ENCODE measurements around the gene FGFR2.

The FGFR2 gene

GRCh38 chr10:121452581-121452980 is 145.7 kb downstream of the FGFR2 start:
- no peak for DNase-seq (ENCODE audit: low read depth in 2 of 2)

DNA sequence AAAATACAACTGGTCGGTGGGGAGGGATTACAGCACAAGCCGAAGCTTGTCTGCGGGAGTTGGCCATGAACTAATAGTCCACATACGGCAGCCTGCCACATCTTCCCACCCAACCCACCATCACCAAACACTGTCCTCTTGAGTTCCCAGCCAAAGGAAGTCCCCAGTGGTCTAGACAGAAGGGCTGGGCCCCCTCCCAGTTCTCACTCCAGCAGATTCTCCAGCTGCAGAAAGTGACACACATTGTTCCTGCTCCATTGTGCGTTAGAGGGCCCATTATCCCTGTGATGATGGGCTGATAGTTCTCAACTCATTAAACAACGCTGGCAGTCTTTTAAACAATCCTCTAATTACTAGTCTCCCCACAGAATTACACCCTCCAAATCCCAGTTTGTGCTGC is 148.0 kb downstream of the FGFR2 start:
- no peak for DNase-seq (ENCODE audit: low read depth in 2 of 2)

DNA sequence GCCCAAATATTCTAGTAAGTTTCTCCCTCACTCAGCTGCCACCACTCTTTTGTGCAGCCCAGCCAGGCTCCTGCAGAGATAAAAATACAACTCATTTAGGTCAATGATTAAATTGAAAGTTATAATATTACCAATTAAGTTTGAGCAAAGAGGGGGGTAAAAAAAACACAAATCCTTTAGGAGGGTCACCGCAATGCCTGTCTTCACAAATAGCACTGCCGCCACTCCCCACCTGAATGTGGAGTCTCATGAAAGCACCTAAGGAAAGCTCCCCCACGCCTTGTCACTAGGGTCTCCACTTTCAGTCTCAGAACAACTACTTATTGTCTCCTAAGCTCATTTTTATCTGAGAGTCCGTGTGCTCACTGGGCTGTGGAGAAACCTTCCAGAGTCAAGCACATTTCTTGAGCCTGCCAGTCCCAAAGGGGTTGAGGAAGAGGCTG is 148.7 kb downstream of the FGFR2 start:
- no peak for DNase-seq (ENCODE audit: low read depth in 2 of 2)

DNA sequence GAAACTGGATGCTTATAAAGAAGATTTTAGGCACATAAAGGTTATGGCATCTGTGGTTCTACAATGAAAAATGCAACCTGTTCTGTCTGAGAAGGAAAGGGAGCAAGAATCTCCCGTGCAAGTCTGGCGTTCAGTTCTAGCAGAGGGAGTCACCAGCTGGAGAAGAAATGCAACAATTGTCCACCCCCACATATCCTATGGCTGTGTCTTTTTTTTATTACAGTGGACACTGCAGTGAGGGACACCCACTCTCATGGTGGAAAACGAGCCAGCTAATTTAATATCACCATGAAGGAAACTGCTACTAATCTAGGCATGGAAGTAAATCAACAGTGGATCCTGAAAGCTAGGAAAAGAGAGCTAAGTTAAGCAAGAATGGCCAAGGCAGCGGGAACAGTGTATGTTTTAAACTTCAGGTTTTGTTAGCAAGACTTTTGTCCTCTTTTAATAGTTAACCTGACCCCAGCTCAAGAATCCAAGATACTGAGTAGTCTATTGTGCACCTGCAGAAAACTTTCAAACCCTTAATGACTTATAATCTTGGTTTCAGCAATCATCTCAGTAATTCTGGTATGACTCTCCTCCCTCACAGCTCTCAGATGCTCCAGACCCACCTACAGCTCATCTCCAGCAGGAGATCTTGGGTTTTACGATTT is 149.3 kb downstream of the FGFR2 start:
- no peak for DNase-seq (ENCODE audit: low read depth in 2 of 2)

DNA sequence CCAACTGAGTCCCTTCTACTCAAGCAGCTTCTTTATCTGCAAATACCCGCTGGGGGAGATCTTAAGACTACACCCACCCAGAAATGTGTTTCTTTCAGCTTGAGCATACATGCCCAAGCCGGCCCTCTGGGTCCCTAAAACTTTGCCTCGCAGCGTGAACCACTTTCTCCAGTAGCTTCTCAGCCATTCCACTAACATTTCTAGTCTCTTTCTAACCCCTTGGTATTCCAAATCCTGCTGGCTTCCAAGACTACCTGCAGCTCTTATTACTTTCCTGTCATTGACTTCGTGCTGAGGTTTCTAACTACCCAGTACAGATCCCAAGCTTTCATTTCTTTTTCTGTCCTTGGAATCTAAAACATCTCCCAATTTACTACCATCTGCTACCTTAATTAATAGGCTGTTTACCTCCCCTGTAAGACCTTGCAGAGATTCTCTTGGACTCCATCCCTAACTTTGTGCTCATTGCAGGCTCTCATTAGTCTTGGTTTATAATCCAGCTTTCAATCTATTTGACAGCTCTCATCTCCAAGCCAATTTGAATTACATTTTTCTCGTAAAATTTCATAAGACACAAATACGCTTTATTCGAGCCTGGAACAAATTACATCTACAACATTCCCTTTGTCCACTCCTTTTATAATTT is 153.6 kb downstream of the FGFR2 start:
- no peak for DNase-seq (ENCODE audit: low read depth in 2 of 2)

DNA sequence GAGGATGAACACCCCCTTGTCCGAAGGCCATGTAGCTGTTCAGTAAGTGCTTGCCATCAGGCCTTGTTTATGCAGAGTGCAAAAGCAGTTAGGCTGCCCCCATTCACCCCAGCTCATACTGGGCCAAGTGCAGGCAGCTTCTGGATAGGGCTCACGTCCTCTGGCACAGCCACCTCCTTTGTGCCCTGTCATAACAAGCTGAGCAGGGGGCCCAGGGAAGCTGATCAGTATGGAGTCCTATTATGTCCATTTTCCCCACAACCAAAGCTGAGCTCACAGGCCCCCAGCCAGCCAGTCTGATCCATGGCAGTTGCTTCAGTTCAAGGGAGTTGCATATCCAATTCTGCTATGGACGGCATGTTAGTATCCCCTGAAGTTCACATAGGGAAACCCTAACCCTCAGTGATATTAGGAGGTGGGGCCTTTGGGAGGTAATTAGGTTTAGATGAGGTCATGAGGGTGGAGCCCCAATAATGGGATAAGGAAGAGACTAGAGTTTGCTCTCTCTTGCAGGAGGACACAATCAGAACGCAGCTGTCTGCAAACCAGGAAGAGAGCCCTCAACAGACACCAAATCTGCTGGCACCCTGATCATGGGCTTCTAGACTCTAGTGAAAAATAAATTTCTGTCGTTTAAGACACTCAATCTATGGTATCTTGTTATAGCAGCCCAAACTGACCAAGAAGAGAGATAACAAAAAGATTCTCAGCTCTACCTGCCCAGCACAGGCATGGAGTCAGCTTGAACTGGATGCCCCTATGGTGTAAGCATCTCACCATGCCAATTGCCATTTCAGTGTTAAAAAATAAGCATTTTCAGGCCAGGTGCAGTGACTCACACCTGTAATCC is 155.9 kb downstream of the FGFR2 start:
- DNase-seq (ENCODE audit: low read depth in 2 of 2): no peak

DNA sequence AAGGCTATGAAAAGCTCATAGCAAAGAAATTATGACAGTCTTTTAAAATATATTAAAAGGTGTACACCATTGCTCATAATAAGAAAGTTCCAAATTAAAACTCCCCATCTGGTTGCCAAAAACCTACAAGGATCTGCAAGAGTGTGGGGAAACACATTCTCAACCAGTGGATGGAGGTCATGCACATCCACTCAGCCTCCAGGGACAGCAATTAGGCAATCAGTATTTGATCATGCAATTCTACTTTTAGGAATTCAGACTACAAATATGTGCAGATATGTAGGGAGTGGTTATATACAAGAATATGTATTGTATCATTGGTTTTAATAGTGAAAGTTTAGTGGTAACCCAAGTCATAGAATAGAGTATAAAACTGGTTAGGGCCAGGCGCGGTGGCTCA is 157.8 kb downstream of the FGFR2 start:
- no peak for DNase-seq (ENCODE audit: low read depth in 2 of 2)

- no peak for DNase-seq (ENCODE audit: low read depth in 2 of 2)
These were observed 159.9 kb downstream of the FGFR2 start for GRCh38 chr10:121438333-121438732.

DNA sequence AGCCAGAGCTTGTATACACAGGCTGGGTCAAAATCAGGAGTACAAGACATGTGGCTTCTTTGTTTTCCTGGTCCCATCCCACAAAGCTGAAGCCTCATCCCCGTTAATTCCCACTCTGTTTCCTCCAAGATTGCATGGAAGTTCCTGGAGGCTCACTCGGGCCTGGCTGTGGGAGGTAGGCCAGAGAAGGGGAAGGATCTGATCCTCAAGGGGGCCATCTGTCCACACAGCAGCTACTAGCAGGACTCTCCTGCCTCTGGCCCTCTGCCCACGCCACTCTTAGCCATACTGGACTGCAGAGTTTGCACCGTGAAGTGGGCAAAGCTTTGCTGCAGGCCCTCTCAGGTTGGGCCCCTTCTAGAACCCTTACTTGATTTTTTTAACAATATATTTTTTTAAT is 160.6 kb downstream of the FGFR2 start:
- no peak for DNase-seq (ENCODE audit: low read depth in 2 of 2)

GRCh38 chr10:121436630-121437341 is 161.5 kb downstream of the FGFR2 start:
- DNase-seq (ENCODE audit: low read depth in 2 of 2): no peak

DNA sequence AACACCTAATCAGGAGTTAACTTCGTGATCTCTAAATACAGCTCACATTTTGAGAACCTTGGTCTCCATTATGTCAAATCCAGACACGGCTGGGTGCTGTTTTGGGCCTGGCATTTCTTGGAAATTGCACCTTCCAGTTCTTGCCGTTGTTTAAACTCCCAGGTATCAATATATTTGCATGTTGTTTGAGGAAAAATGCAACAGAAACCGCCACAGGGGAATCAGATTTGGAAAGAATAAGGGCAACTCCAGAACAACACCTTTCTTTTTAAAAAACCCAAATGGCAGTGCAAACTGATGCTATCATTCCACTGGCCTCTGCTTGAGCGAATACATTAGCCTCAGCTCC is 162.0 kb downstream of the FGFR2 start:
- no peak for DNase-seq (ENCODE audit: low read depth in 2 of 2)

DNA sequence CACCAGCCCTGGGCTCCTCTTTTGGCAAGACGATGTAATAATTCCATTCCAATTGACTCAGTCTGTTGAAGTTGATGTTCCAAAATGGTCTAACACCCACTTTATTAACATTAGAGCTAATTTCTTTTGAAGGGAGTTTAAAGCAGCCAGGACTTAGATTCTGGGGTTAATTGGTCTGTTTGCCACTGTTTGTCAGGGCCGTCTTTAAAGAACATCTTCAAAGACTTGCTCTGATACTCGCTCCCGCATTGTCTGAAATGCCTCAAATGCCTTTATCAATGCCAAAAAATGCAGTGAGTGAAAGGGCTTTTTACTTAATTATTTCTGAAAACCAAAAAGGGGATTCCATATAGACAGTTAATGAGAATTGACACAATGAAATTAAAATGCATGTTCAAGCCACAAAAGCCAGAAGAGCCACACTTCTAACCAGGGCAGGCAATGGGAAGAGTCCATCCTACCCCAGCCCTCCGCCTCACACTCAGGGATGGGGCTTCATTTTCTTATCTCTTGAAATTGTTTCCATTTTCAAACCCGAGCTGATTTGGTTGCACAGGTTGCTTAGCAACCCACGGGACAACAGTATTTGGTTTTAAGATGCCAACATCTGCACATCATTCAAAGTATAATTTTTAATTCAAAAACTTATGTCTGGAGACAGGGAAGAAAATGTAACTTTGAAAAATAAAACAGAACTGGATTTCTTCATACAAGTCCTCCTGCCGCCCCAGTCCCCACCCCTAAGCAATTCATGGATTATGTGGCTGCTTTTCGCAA is 163.0 kb downstream of the FGFR2 start:
- DNase-seq (ENCODE audit: low read depth in 2 of 2): no peak

DNA sequence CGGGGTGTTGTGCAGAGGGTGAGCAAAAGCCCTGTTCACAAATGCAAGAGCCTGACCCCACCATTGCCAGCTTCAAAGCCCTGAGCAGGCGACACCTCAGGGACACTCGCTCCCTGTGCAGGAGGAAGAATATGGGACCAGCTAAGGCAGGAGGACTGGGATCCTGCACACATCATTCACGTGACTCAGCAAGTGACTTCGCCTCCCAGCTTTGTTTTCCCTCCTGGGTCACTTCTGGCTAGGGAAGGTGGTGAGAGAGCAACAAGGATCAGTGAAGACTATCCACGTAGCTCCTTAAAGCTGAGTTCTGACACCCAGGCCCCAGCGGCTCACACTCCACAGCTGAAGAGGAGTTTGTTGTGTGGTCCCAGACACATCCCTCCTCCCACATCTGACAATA is 164.3 kb downstream of the FGFR2 start:
- no peak for DNase-seq (ENCODE audit: low read depth in 2 of 2)

DNA sequence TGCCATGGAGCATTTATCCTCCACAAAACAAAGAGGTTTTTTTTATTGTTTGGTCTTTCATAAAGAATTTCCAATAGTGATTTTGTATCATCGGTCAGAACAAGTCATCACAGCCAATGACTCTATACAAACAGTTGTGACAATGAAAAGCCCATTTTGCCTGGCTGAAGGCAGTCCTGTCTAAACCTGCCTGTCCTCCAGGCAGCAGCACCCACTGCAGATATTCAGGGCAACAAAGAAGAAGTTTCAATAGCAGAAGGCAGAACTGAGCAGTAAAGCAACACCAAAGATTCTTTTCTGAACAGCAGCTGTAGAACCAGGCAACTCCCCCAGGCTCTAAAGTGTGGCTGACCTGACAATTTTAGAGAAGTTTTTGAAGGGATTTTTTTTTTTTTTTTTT is 169.4 kb downstream of the FGFR2 start:
- no peak for DNase-seq (ENCODE audit: low read depth in 2 of 2)
